Measurements from ENCODE around the gene OR2F2.

Gene OR2F2, protein sequence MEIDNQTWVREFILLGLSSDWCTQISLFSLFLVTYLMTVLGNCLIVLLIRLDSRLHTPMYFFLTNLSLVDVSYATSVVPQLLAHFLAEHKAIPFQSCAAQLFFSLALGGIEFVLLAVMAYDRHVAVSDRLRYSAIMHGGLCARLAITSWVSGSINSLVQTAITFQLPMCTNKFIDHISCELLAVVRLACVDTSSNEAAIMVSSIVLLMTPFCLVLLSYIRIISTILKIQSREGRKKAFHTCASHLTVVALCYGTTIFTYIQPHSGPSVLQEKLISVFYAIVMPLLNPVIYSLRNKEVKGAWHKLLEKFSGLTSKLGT

DNA sequence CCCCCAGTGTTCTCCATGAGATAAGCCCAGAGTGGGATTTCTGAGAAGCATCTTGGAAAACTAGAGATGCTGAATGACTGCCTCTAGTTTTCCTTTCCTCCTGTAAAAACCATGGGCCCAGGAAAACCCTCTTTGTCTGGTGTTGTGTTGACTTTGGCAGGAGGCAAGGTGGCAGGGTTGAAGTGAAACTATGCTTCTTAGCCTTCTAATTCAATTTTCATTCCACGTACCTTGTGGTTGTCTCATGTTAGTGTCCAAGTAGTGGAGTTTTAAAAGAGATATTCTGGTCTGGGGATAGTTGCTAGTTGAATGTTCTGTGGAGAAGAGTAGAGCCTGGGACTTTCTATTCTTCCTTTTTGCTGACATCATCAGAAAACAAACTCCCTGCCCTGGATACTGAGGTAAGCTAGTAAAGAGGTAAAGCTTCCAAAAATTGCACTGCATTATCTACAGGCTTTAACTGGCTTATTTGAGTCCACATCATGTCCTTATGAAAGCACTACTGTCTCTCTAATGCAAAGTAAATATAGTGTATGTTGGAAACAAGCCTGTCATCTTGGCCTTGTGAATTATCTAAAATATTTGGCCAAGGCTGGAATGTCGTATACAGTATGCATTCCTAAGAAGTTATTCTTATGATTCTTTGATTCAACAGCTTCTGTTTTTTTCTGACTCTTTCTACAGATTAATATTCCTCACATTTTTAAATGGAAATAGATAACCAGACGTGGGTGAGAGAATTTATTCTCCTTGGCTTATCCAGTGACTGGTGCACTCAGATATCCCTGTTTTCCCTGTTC lies at the start of gene OR2F2:
Gene OR2F2 (plus strand): TSS at position 708 of the 800 bp plus-strand sequence. CDS start 0 bp downstream, at position 708.
- DNase-seq (ENCODE audit: low spot score): no peak

DNA sequence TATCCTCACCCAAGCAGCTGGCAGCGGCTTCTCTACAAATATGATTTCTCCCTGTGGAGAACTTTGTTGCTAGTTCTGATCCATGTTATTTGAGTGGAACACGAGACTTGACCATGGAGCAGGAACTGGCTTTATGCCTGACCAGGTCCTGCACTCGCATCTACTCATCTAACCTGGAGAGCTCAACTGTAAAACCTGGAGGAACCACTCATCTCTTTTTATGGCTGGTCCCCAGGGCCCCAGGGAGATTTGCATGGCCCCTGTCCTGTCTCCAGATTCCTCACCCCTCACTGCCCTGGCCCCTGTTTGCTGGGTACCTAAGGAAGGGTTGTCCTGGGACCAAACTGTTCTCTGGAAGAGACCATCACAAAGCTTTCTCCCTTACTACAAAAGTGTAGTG lies 49.1 kb upstream of the OR2F2 start:
- DNase-seq (ENCODE audit: low spot score): no peak

- no peak for DNase-seq (ENCODE audit: low spot score)
Measured at GRCh38 chr7:143886826-143887477, 48.1 kb upstream of the OR2F2 start.

DNA sequence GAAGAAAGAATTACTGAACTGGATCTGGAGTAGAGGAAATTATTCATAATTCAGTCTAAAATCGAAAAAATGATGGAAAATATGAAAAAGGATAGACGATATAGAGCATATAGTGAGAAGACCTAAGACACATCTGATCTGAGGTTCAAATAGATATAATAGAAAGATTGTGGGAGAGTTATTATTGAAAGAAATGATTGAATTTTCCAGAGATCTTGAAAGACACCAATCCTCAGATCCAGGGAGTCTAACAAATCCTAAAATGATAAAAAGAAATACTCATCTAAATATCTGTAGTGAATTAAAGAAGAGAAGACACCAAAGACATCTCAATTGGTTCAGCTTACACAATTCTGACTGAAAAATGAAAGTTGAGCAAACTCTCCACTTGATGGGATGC lies 46.0 kb upstream of the OR2F2 start:
- no peak for DNase-seq (ENCODE audit: low spot score)

- no peak for DNase-seq (ENCODE audit: low spot score)
Measured at GRCh38 chr7:143890558-143890957, 44.5 kb upstream of the OR2F2 start.

DNA sequence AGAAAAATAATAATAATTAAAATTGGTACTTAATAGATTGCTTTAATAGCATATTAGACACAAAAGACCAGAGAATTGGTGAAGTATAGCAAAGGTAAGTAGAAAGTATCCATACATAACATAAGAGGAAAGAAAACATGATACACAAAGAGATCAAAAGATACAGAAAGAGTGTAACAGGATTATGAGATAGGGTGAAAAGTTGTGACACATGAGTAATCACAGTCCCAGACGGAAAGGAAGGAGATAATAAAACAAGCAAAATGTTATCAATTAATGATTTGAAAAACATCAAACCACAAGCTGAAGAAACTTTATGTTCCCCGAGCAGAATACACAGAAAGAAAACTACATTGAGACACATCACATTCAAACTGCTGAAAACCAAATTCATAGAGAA lies 43.6 kb upstream of the OR2F2 start:
- no peak for DNase-seq (ENCODE audit: low spot score)

DNA sequence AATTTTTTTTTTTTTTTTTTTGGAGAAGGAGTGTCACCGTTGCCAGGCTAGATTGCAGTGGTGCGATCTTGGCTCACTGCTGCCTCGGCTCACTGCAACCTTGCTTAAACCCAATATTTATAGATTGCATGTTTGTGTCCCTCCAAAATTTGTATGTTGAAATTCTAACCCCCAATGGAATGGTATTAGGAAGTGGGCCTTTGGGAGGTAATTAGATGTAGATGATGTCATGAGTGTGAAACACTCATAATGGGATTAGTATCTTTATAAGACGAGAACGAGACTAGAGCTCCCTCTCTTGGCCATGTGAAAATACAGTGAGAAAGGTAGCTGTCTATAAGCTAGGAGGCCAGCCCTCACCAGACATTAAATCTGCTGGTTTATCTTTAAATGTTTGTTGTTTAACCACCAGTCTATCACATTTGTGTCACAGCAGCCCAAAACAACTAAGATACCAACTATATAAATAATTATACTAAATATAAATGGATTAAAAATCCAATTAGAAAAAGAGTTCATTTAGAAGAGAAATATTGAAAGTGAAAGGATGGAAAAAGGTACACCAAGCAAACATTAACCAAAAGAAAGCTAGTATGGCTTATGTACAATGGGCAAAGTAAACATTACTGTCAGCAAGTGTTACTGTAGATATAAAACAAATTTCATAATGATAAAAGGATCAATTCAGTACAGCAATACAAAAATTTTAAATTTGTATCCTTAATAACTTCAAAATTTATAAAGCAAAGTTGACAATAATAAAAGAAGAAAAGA lies 42.3 kb upstream of the OR2F2 start:
- DNase-seq (ENCODE audit: low spot score): peak; percentile 49

- DNase-seq (ENCODE audit: low spot score): no peak
Measured at GRCh38 chr7:143896667-143897066, 38.4 kb upstream of the OR2F2 start.

DNA sequence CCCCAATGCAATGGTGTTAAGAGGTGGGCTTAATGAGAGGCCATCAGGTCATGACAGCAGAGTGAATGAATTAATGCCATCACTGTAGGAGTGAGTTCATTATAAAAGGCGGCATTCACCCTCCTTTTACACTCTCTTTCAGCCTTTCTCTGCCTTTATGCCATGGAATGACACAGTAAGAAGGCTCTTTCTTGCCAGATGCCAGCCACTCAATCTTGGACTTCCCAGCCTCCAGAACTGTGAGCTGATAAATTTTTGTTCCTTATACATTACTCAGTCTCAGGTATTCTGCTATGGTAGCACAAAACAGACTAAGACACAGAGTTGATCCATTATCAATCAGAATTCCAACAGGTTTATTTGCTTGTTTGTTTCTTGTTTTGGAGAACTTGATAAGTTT lies 36.2 kb upstream of the OR2F2 start:
- no peak for DNase-seq (ENCODE audit: low spot score)

GRCh38 chr7:143900230-143900766 lies 34.7 kb upstream of the OR2F2 start:
- DNase-seq (ENCODE audit: low spot score): no peak

DNA sequence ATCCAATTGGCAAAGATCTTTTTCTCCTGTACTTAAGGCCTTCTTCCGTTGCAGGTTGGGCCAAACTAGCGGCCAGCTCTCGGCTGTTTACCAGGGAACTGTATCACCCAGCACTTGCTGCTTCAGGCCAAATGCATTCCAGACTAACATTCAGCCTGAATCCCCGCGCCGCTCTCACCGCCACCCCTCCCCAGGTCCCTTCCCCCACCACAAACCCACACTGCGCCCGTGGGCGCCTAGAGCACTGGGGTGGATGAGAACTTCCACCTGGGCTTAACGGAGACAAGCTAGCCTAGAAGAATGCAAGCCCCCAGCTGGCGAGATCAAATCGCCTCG lies 33.7 kb upstream of the OR2F2 start:
- no peak for DNase-seq (ENCODE audit: low spot score)

GRCh38 chr7:143901668-143902331 lies 33.2 kb upstream of the OR2F2 start, which contains the start of gene TCAF1:
TSS of gene TCAF1 (minus strand) at chr7:143902176. CDS start at chr7:143876608, 25,568 bp downstream.
- DNase-seq (ENCODE audit: low spot score): peak; percentile 88

DNA sequence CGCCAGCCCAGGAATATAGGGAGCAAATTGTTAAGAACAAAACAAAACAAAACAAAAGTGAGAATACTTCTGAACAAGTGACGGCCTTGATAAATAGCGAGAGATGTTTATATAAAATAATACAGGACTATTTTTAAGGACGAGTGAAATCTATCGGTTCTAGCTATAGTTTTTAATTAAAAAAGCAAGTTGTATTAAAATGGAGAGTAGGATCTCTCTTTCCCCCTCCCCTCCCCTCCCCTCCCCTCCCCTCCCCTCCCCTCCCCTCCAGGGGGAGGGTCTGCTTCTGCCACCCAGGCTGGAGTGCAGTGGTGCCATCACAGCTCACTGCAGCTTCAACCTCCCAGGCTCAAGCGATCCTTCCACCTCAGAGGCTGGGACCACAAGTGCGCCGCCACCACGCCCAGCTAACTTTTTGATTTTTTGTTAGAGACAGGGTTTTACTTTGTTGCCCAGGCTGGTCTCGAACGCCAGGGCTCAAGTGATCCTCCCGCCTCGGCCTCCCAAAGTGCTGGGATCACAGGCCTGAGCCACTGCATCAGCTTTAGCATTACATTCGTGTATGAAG lies 32.6 kb upstream of the OR2F2 start:
- DNase-seq (ENCODE audit: low spot score): no peak

- no peak for DNase-seq (ENCODE audit: low spot score)
Measured at GRCh38 chr7:143905509-143905908, 29.5 kb upstream of the OR2F2 start.

GRCh38 chr7:143906151-143906550 lies 28.9 kb upstream of the OR2F2 start:
- DNase-seq (ENCODE audit: low spot score): no peak

DNA sequence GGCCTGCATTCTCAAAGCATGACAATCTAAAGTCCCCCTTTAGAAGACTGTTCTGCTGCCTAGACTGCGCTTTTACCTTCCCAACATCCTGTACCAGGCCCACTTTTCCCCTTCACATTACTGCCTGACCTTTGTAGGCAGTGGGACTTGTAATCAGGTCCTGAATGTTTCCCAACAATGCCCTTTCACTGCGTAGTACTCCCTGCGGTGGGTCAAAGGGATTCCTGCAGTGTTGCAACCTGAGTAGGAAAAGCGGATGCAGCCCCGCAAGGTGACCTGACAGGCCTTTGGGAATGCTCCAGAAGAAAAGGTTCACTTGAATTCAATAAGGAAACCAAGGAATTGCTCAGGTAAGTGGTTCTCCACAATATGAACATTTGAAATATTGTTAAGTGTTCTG lies 28.1 kb upstream of the OR2F2 start:
- no peak for DNase-seq (ENCODE audit: low spot score)

- no peak for DNase-seq (ENCODE audit: low spot score)
Measured at GRCh38 chr7:143908120-143908519, 26.9 kb upstream of the OR2F2 start.

DNA sequence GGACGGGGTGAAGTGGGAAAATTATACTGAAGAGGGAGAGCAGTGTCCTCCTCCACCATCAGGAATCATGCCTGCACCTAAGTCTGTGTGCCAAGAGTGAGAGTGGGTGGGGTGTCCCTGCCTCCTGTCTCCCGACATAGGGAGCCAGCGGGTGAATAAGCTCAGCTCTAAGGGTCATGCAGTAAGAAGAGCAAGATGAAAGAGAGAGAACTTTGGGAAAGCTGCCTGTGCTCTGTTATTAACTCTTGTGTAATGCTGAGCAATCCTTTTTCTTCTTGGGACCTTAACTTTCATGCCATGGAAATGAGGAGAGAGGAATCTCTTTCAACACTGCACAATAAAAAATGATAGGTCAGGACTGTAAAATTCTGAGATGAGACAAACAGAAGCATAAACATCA lies 25.2 kb upstream of the OR2F2 start:
- no peak for DNase-seq (ENCODE audit: low spot score)

DNA sequence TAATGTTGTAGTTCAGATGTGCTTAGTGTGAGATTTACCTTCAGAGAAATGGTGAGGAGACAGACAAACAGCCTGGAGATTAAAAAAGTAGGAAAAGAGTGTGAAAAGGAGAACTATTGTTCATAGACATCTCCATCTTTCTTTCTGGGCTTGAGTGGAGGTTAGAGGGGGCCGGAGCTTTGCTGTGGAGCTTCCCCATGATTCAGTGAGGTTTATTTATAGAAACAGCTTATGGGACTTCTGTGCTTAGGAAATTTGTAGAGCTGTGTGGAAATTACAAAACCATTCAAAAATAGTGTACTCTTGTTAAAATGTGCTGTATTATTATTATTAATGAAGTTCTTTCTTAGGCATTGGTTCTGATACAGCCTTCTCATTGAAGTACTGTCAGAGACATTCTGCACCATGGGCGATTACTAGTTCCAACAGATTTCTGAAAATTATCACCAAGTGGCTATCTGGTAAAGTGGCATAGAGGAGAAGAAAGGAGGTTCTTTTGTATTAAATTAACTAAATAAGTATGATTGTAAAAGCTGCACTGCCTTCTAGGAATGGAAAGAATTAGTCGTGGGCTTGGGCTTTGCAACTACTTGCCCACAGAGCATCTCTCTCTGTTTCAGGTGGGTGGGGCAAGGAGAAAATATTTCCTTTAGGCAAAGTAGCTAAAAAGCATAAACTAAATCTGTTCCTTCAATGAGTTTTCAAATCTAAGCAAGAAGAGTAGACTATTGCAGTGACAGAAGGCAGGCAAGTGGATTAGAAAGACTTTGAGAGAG lies 24.4 kb upstream of the OR2F2 start:
- DNase-seq (ENCODE audit: low spot score): no peak

DNA sequence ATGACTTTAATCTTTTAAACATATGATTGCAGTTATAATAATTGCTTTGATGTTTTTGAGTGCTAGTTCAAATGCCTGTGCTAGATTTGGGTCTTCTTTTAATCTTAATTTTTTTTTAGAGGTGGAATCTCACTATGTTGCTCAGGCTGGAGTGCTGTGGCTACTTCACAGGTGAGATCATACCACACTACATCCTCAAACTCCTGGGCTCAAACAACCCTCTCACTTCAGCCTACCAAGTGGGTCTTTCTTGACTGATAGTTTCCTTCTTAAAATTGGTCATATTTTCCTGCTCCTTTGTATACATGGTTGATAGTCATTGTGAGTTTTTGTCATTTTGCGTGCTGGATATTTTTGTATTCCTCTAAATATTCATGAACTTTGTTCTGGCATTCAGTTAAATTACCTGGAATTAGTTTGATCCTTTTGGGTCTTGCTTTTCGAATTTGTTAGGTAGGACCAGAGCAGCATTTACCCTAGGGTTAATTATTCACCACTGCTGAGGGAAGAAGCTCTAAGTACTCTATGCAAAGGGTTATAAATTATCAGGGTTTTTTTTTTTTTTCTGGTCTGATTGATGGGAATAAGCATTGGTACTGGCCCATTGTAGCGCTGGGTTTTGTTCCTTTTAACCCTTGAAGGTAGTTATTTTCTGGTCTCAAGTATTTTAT lies 21.0 kb upstream of the OR2F2 start:
- no peak for DNase-seq (ENCODE audit: low spot score)

Data from CD4-positive, alpha-beta T cell treated with Interleukin-15 for 4 hours (primary cell).